ENCODE measurements around the gene GXYLT2.

Gene GXYLT2, protein sequence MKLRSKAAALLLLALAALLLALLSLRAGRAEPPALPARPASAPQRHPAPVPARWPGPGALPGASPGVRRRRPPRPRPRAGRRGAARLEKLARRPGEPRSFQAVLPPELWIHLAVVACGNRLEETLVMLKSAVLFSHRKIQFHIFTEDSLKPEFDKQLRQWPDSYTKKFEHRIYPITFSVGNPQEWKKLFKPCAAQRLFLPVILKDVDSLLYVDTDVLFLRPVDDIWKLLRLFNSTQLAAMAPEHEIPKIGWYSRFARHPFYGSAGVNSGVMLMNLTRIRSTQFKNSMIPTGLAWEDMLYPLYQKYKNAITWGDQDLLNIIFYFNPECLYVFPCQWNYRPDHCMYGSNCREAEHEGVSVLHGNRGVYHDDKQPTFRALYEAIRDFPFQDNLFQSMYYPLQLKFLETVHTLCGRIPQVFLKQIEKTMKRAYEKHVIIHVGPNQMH

GRCh38 chr3:72887705-72888545 is at the start of gene GXYLT2:
TSS of gene GXYLT2 (plus strand) at chr3:72888046. CDS start at chr3:72888234, 188 bp downstream.
- no peak for DNase-seq

DNA sequence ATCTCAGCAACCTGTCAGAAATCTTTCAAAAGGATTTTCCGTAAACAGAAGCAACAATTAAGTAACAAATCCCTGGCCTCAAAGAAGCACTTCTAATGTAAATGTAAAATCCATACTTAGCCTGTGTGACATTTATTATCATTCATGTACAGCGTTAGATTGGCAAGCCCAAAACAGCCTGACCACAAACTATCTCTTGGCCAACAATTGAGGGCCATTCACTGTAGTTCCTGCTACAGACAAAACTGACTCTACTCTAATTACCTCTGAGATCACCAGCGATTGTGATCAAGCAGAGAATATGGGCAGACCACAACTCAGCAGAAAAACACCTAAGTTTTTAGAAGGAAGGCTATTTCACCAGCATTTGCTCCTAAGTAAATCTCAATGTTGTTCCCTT is 48.8 kb upstream of the GXYLT2 start:
- no peak for DNase-seq

GRCh38 chr3:72844436-72844993 is 43.3 kb upstream of the GXYLT2 start:
- no peak for DNase-seq

- no peak for DNase-seq
Observed at GRCh38 chr3:72846166-72846565, 41.7 kb upstream of the GXYLT2 start.

GRCh38 chr3:72847282-72847681 is 40.6 kb upstream of the GXYLT2 start:
- DNase-seq = no peak

GRCh38 chr3:72847751-72848702 is 39.8 kb upstream of the GXYLT2 start, which contains the start of gene SHQ1:
TSS of gene SHQ1 (minus strand) at chr3:72848445. CDS start at chr3:72848340, 105 bp downstream.
- peak; percentile 93 for DNase-seq

DNA sequence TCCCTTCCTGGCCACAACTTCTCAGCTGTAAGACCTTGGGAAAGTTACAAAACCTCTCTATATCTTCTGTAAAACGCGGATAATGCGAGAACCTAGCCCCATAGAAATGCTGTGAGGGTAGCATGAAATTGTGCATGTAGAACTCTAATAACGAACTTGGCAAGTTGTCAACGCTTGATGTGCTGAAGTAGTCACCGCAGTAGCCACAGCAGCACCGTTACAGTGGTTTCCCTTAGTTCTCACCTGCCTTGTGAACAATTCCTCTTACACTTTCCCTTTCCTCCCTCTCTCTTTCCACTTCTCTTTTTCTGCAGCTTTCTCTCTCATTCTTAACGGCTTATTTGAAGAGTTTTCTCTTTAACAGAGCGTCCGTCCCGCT is 39.2 kb upstream of the GXYLT2 start:
- no peak for DNase-seq

DNA sequence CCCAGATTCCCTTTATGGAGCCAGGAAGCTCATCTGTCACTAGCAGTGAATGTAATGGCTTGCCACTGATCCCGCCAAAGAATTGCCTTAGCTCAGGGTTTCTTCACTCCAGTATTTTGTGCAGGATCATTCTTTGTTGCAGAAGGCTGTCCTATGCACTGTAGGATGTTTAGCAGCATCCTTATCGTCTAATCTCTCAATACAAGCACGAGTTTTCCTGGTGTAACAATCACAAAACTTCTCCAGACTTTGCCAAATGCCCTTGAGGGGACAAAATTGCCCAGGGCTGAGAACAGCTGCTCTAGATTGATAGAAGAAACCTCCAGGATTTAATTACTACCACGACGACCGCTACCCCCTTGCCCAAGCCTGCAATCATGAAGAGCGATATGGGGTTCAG is 32.8 kb upstream of the GXYLT2 start:
- no peak for DNase-seq

DNA sequence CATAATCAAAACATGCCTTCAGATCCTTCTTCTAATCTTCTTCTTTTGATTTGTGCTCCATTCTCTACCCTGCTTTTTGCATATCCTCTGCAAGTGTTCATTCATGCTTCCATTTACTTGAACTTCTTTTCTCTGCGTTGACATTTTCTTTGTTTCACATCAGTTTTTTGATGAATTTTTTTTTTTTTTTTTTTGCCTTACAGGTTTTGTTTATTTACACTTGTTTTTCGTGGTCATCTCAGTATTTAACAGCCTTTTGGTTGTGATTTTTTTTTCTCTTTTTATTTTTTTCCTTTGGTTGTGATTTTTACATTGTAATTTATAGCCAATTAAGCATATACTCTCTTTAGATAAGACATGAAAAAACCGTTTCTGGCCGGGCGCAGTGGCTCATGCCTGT is 27.8 kb upstream of the GXYLT2 start:
- no peak for DNase-seq

DNA sequence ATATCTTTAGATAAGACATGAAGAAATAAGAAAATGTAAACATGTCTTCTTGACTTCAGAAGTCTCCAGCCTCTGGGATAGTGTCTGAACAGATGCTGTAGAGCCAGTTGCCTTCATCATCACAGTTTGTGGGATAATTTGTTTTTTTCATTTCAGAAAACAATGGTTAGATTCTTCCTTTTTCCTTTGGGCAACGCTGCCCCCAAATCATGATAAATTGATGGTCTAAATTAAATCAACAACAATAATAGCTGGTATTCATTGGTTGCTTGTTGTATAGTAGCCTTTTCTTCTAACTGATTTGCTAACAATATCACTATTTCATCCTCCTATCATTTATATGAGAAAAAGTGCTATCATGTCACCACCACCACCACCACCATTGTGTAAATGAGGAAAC is 27.0 kb upstream of the GXYLT2 start:
- DNase-seq = no peak

DNA sequence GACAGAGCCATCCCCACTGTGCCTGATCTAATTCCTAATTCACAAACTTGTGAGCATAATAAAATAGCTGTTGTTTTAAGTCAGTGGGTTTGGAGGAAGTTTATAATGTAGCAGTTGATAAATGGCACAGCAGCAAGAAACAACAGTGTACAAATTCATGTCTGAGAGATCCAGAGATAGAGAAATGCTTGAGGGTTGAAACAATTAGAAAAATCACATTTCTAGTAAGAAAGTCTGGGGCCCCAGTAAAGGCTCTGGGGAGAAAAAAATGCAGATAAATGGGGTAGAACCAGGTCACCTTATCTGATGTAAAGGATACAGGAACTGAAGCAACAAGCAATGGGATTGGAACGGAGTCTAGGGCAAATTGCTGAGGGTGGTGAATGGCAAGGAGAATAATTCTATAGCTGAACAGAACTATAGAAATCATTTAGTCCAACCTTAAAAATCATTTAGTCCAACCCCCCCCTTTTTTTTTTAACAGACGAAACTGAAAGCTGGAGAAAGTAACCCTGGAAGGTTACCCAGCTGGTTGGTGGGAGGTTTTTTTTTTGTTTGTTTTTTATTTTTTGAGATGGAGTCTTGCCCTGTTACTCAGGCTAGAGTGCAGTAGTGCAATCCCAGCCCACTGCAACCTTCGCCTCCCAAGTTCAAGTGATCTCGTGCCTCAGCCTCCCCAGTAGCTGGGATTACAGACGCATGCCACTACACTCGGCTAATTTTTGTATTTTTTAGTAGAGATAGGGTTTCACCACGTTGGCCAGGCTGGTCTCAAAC is 25.3 kb upstream of the GXYLT2 start:
- DNase-seq = no peak

DNA sequence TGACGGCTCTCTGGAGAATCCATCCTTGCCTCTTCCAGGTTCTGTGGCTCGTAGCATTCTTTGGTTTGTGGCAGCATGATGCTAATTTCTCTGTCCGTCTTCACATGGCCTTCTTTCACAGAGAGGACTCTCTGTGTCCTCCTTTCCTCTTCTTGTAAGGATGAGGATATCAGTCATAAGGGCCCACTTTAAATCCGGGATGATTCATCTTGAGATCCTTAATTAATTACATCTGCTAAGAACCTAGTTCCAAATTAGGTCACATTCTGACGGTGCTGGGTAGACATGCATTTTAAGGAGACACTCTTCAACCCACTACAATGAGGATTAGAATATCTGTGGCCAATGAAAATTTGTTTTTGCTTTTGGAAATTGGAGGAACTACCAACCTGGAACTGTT is 15.7 kb upstream of the GXYLT2 start:
- DNase-seq = no peak

GRCh38 chr3:72887343-72887704 is 522 bp upstream of the GXYLT2 start:
- DNase-seq = no peak

- no peak for DNase-seq
Observed at GRCh38 chr3:72888546-72889309, 882 bp downstream of the GXYLT2 start.

DNA sequence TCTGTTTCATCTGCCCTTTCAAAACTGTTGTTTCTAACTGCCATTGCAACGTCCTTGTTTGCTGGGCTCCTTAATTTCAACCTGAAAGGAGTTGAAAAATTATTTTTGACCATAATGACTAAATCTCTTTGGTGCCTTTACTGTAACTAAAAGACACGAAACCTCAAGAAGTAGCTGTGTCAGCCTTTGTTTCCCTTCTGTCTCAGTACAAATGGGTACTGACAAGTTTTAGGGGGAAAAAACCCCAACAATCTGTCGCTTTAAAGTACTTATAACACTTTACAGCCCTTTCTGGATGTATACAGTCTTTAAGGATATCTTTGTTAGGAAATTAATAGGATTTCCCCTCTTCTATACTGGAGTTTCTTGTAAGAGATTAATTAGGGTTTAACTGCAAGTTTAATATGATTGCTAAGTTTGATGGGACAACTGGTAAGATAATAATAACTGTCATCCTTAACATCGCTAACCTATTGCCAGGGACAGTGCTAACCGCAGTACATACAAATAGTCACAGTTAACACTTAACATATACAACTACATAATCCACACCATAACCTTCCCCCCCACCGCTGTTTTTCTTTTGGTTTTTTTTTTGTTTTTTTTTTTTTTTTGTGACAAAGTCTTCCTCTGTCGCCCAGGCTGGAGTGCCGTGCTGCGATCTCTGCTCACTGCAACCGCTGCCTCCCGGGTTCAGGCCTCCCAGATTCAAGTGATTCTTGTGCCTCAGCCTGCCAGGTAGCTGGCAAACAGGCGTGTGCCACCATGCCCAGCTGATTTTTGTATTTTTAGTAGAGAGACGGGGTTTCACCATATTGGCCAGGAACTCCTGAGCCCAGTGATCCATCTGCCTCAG is 1.7 kb downstream of the GXYLT2 start:
- DNase-seq = no peak

DNA sequence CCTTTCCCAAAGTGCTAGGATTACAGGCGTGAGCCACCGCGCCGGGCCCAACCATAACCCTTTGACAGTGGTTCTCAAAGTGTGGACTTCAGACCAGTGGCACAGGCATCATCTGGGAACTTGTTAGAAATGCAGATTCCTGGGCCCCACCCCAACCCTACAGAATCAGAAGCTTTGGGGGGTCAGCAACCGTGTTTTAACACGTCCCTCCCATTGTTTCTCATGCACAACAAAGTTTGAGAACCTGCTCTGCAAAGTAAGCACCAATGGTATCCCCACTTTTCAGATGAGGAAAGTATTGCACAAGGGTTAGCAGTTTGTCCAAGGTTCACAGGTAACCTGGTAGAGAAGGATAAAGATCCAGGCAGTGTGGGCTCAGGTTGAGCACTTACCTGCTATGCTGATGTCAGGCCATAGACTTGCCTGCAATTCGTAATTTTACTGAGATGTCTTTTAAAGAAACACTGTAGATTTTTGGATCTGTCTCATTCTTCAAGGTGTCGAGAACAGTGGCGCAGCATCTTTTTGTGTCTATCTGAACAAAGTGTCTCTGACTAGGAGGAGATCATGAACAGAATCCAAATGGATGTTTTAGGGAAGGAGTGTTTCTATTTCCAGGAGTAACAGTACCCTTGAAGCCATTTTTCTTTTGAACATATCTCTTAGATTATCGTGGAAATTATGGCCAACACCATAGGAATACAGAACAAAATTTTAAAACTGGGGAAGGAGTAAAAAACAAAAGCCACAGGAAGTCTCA is 2.5 kb downstream of the GXYLT2 start:
- no peak for DNase-seq

- DNase-seq = no peak
Observed at GRCh38 chr3:72891053-72891855, 3.4 kb downstream of the GXYLT2 start.

DNA sequence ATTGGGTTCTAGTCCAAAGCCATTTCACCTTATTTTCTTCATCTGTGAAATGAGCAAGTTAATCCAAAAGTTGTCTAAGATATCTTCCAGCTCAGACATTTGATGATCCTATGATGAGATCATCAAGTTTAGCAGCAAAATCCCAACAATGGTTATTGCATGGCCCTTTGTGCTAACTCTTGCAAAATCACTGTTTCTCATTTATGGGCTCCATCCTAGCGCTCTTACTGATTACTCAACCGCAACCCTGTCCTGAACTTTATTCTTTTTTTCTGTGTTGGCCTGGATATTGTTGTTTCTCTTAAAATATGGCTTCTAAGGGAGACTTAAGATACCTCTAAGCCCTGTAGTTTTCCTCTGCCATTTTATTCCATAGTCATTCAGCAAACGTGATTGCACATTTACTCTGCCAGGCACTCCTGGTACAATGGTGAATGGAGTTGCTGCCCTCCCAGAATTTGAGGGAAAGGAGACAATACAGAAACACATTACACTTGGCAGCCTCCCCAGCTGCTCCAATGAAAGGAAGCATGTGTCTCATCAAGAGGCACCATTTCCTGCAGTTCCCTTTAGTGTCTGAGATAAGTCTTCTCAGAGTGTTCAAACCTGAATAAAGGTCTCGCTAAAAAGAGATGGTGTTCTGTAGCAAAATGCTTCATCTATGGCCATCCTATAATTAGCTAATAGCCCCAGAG is 4.4 kb downstream of the GXYLT2 start:
- DNase-seq = no peak

Data from CD4-positive, alpha-beta T cell treated with Interleukin-15 for 1 hour (primary cell).